Measurements from ENCODE around the gene PRKG1. TPM values are rescaled to one million over a fixed set of nuclear protein-coding genes. Genes with fewer than 3 reads are reported as not detected.

PRKG1 gene
- total RNA-seq, 2 donors from 2014 or later = 1.3 to 2.7 TPM

GRCh38 chr10:51766423-51767102, 692.3 kb downstream of the PRKG1 start:
- no peak for DNase-seq
- Mint-ChIP-seq H3K4me1 (peaks cover 3% of the 10 kb centered on the region), H3K9me3 (peaks cover 11% of the 10 kb centered on the region), H3K27ac (no peak overlapping the region), H3K27me3 (ENCODE audit: insufficient read depth) (no peaks in the 10 kb centered on the region), H3K4me3 (no peak overlapping the region), H3K36me3 (ENCODE audit: low read depth) (no peaks in the 10 kb centered on the region)
- TF ChIP-seq CTCF (conservative IDR thresholded peaks at IDR 0.05) = no peak
- Histone ChIP-seq H3K4me3 (ENCODE audit: low read length) (no peak overlapping the region), H3K36me3 (ENCODE audit: control insufficient read depth, insufficient read depth, low read length) (no peaks in the 10 kb centered on the region), H3K27ac (ENCODE audit: low read depth, low read length) (no peak overlapping the region), H3K4me1 (ENCODE audit: control insufficient read depth, insufficient read depth, low read length) (no peaks in the 10 kb centered on the region), H3K9ac (ENCODE audit: extremely low read depth, low read length, poor library complexity, severe bottlenecking) (no peak overlapping the region), H3K27me3 (ENCODE audit: control insufficient read depth, insufficient read depth, low read length, poor library complexity, severe bottlenecking) (no peaks in the 10 kb centered on the region), H3K9me3 (ENCODE audit: control insufficient read depth, low read length) (no peaks in the 10 kb centered on the region)
- WGBS, 2 experiments (ENCODE audit: insufficient coverage in 1 of 2, insufficient read length in 1 of 2) = 86% methylated on average over 2 of the region's 3 CpGs; no CpG with 5 or more reads in 1 of the 2 experiments

- no peak overlapping the region for H3K4me3 ChIP-seq (ENCODE audit: low read length)
- Mint-ChIP-seq H3K36me3 (ENCODE audit: low read depth) (no peaks in the 10 kb centered on the region), H3K4me1 (peaks cover 3% of the 10 kb centered on the region), H3K27me3 (ENCODE audit: insufficient read depth) (no peaks in the 10 kb centered on the region), H3K9me3 (peaks cover 11% of the 10 kb centered on the region), H3K4me3 (no peak overlapping the region), H3K27ac (no peak overlapping the region)
- DNase-seq = no peak
- H3K4me1 ChIP-seq (ENCODE audit: control insufficient read depth, insufficient read depth, low read length) = no peaks in the 10 kb centered on the region
- no peak overlapping the region for H3K27ac ChIP-seq (ENCODE audit: low read depth, low read length)
- no peaks in the 10 kb centered on the region for H3K27me3 ChIP-seq (ENCODE audit: control insufficient read depth, insufficient read depth, low read length, poor library complexity, severe bottlenecking)
- H3K9ac ChIP-seq (ENCODE audit: extremely low read depth, low read length, poor library complexity, severe bottlenecking) = no peak overlapping the region
- WGBS, 2 experiments (ENCODE audit: insufficient coverage in 1 of 2, insufficient read length in 1 of 2) = 94 to 100% methylated on average over 1 to 3 of the region's 3 CpGs
- no peak for TF ChIP-seq CTCF (conservative IDR thresholded peaks at IDR 0.05)
- no peaks in the 10 kb centered on the region for H3K9me3 ChIP-seq (ENCODE audit: control insufficient read depth, low read length)
- H3K36me3 ChIP-seq (ENCODE audit: control insufficient read depth, insufficient read depth, low read length) = no peaks in the 10 kb centered on the region
Measured at GRCh38 chr10:51767103-51767763, 692.9 kb downstream of the PRKG1 start.

- no peak for TF ChIP-seq CTCF (conservative IDR thresholded peaks at IDR 0.05)
- Histone ChIP-seq H3K4me1 (ENCODE audit: control insufficient read depth, insufficient read depth, low read length) (no peaks in the 10 kb centered on the region), H3K27ac (ENCODE audit: low read depth, low read length) (no peak overlapping the region), H3K9me3 (ENCODE audit: control insufficient read depth, low read length) (no peaks in the 10 kb centered on the region), H3K36me3 (ENCODE audit: control insufficient read depth, insufficient read depth, low read length) (no peaks in the 10 kb centered on the region), H3K27me3 (ENCODE audit: control insufficient read depth, insufficient read depth, low read length, poor library complexity, severe bottlenecking) (no peaks in the 10 kb centered on the region), H3K9ac (ENCODE audit: extremely low read depth, low read length, poor library complexity, severe bottlenecking) (no peak overlapping the region), H3K4me3 (ENCODE audit: low read length) (no peak overlapping the region)
- whole genome bisulfite sequencing, 2 experiments (ENCODE audit: insufficient coverage in 1 of 2, insufficient read length in 1 of 2) = 93 to 96% methylated on average over 3 to 4 of the region's 4 CpGs
- no peak overlapping the region for H3K27ac Mint-ChIP-seq
- peaks cover 11% of the 10 kb centered on the region for H3K9me3 Mint-ChIP-seq
- no peaks in the 10 kb centered on the region for H3K27me3 Mint-ChIP-seq (ENCODE audit: insufficient read depth)
- no peaks in the 10 kb centered on the region for H3K36me3 Mint-ChIP-seq (ENCODE audit: low read depth)
- no peak for DNase-seq
- no peaks in the 10 kb centered on the region for H3K4me1 Mint-ChIP-seq
- no peak overlapping the region for H3K4me3 Mint-ChIP-seq
Measured at GRCh38 chr10:51768886-51769465, 694.7 kb downstream of the PRKG1 start.
